Measurements from ENCODE around the gene MAPKAP1.

- TF ChIP-seq CTCF (IDR thresholded peaks at IDR 0.05) (no peak), EP300 (IDR thresholded peaks at IDR 0.05) (no peak), POLR2A (IDR thresholded peaks at IDR 0.05) (no peak), POLR2AphosphoS5 (IDR thresholded peaks at IDR 0.05) (peak in 1 of 3 donors; percentile 11)
These were observed 73.8 kb downstream of the MAPKAP1 start for GRCh38 chr9:125633116-125633745.

All from stomach (tissue), 4 donors.